ENCODE data around the gene CFAP410.

The CFAP410 gene

DNA sequence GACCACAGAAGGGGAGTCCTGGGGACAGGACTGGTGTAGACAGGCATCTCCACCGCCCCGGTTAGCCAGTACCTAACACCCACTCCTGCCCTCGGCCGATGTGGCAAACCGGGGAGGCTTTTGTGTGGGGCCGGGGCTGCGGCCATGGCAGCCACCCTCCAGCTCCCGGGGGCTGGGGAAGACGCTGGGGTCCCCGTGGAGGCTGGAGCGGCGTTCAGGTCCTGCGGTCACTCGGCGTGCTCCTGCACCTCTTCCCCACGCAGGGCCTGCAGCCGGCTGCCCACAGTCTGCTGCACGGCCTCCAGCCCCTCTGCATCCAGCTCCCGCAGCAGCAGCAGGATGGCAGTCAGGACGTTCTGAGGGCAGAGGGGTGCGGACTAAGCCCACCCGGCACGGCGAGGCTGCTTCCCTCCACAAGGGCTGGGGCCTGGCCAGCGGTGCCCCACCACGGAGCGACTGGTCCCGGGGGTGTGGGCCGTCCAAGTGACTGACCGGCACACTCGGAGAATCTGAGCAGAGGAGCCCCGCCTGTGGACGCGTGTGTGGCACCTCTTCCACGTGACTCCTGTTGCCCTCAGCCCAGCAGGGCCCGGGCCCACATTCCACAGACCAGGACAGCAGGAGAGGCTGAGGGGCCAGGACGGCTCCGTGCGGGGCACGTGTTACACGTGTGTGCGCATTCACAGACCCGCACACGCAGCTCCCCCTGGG is 9.1 kb downstream of the CFAP410 start:
- no peak overlapping the region for H3K4me3 ChIP-seq (ENCODE audit: low read depth, low read length)
- TF ChIP-seq, protein P1, sequence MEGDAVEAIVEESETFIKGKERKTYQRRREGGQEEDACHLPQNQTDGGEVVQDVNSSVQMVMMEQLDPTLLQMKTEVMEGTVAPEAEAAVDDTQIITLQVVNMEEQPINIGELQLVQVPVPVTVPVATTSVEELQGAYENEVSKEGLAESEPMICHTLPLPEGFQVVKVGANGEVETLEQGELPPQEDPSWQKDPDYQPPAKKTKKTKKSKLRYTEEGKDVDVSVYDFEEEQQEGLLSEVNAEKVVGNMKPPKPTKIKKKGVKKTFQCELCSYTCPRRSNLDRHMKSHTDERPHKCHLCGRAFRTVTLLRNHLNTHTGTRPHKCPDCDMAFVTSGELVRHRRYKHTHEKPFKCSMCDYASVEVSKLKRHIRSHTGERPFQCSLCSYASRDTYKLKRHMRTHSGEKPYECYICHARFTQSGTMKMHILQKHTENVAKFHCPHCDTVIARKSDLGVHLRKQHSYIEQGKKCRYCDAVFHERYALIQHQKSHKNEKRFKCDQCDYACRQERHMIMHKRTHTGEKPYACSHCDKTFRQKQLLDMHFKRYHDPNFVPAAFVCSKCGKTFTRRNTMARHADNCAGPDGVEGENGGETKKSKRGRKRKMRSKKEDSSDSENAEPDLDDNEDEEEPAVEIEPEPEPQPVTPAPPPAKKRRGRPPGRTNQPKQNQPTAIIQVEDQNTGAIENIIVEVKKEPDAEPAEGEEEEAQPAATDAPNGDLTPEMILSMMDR (IDR thresholded peaks at IDR 0.05; ENCODE audit: control insufficient read depth, extremely low read depth, insufficient read depth) = no peak
- no peak for DNase-seq (ENCODE audit: low read depth)

DNA sequence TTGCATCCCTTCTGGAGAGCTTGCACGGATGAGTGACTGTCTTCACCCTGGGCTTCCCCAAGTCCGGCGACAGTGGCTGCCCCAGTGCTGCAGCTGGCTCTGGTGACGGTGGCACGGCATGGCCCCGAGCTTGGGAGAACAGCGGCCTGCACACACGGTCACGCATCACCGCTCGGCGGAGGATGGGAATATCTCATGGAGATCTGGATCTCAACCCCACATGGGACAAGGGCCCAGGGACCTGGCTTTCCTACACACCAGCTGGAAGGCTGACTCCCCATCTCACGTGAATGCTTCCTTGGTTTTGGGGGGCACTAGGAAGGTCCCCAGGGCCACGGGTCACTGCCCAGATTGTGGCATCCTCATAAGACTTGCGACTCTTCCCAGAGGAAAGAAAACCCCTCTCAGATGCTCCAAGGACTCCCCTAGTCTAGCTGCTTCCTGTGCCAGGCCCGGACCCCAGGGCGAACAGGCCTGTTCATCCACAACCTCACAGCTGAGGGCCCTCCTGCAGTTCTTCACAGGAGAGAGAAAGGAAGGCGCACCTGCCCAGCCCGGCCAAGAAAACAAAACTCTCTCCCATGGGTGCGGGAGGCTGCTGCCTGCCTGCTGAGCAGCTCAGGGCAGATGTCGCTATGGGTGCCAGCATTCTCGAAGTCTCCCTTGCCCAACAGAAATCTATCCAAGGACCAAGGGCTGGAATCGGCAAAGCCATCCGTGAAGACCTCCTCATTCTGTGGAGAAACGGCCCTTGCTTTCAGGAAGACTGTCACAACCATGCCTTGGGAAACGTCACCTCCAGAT is 9.9 kb downstream of the CFAP410 start:
- no peak for DNase-seq (ENCODE audit: low read depth)
- TF ChIP-seq, protein P1 (IDR thresholded peaks at IDR 0.05; ENCODE audit: control insufficient read depth, extremely low read depth, insufficient read depth) = no peak
- H3K4me3 ChIP-seq (ENCODE audit: low read depth, low read length) = no peak overlapping the region

DNA sequence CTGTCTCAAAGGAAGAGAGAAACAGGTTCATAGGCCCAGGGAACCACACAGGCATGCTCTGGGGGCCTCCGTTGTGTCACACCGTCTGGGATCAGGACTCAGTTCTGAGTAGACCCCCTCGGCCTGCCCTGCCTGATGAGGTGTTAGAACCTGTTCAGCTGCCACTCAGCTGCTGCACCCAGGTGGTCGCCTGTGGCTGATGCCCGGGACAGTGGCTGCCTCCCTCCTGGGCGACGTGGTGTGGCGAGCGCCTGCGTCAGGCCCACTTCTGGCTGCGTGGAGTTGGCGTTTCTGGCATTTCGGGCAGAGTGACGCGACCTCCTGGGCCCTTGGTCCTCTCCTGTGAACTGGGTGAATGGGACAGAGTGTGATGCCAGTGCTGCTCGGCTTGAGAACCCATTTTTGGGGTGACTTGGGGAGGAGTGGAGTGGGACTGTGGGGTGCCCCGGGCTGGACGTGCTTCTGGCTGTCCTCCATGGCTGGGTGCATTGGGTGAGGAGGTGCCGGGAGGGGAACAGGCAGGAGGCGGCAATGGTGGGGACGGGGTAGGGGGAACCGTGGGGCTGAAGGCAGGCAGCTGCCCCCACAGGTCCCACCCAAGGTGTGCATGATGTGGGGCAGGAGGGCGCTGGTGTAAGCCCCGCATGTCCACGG is 10.8 kb downstream of the CFAP410 start:
- DNase-seq (ENCODE audit: low read depth) = no peak
- TF ChIP-seq, protein P1 (IDR thresholded peaks at IDR 0.05; ENCODE audit: control insufficient read depth, extremely low read depth, insufficient read depth) = no peak
- no peak overlapping the region for H3K4me3 ChIP-seq (ENCODE audit: low read depth, low read length)

DNA sequence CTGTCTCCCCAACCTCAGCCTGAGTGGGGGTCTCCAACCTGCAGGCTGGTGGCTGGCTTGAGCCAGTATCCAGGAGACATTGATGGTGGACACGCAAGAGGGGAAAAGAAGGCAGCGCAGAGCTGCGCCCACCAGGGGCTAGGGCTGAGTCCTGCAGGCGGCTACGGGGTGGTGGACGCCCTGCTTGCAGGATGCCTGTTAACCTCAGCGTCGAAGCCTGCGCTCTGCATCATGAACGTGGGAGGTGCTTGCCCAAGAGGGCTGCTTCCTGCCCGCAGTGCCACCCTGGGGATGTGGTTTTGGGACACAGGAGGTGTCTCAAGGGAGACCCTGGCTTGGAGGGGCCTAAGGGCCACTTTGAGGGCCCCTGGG is 11.6 kb downstream of the CFAP410 start:
- H3K4me3 ChIP-seq (ENCODE audit: low read depth, low read length) = no peak overlapping the region
- TF ChIP-seq, protein P1 (IDR thresholded peaks at IDR 0.05; ENCODE audit: control insufficient read depth, extremely low read depth, insufficient read depth) = no peak
- DNase-seq (ENCODE audit: low read depth) = no peak

DNA sequence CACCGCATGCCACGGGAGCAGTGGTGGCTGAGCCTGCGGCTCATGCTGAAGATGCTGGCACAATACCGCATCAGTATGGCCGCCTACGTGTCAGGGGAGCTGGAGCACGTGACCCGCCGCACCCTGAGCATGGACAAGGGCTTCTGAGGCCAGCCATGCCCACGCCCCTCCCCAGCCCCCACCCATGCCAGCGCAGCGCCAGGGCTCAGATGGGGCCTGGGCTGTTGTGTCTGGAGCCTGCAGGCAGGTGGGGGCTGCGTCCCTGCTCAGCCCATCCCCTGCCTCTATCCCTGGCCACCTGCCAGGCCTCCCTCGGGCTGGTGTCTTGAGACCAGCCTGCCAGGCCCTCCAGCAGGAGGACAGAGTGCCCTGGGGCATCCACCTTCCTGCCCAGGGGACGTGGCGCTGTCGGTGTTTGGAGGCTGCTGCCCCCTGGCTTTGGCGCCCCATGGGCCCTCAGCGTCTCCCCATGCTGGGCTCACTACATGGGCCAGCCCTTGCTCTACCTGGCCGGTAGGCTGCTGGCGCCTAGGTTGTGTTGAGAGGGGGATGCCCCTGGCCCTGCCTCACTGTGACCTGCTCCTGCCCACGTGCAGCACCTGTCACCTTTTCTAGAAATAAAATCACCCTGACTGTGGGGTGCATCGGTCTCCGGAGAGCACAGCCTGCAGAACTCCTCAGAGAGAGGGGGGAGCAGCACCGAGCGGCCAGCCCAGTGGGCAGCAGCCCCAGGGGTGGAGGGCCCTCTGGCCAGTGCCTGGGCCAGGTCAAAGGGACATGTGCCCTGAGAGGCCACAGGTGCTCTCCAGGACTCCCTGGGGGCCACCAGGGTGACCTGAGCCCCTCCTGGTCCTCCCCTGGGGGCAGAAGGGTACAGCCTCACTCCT is 12.2 kb downstream of the CFAP410 start:
- TF ChIP-seq, protein P1 (IDR thresholded peaks at IDR 0.05; ENCODE audit: control insufficient read depth, extremely low read depth, insufficient read depth) = no peak
- no peak overlapping the region for H3K4me3 ChIP-seq (ENCODE audit: low read depth, low read length)
- no peak for DNase-seq (ENCODE audit: low read depth)

DNA sequence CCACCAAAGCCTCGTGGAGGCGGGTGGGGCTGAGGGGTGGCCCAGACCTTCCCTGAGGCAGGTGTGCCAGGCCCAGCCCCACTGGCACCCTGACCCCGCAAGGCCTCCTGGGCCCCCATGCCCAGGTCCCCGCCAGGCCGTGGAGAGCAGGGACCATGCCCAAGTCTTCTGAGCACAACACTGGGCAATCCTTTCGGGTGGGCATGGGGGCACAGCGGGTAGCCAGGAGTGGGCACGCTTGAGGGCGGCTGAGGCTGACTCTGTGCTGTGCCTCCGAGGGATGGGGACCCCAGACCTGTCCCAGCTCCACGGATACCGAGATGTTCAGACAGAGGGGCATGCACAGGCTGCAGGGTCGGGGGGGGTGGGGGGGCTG is 12.9 kb downstream of the CFAP410 start:
- DNase-seq (ENCODE audit: low read depth) = no peak
- TF ChIP-seq, protein P1 (IDR thresholded peaks at IDR 0.05; ENCODE audit: control insufficient read depth, extremely low read depth, insufficient read depth) = no peak

More for the DNA sequence above, 12.9 kb downstream of the CFAP410 start:
- H3K4me3 ChIP-seq (ENCODE audit: low read depth, low read length) = no peak overlapping the region

Measured in LNCaP clone FGC (cell line).